Peyer's patch (tissue), 4 donors: Measurements from ENCODE around the gene TRAPPC2L.

ENCODE experiments used
- CTCF ChIP-seq, 6 experiments: fragments of 450-650 bp in 4 of 6; fragments of 200-600 bp in 2 of 6; sonication (generic) in 1 of 6; IDR thresholded peaks; one replicate each; pipeline ENCODE4 v1.5.1; 2017 to 2019; ENCODE audit warnings: antibody characterized with exemption in 6 of 6, mild to moderate bottlenecking in 3 of 6, moderate library complexity in 1 of 6
- POLR2A ChIP-seq, 2 donors: fragments of 450-650 bp; IDR thresholded peaks; one replicate each; pipeline ENCODE4 v1.5.1; 2017; ENCODE audit warnings: antibody characterized with exemption in 2 of 2, mild to moderate bottlenecking in 2 of 2, moderate library complexity in 2 of 2

GRCh38 chr16:88876942-88877526 is 20.1 kb downstream of the TRAPPC2L start:
- no peak for TF ChIP-seq CTCF (IDR thresholded peaks at IDR 0.05)
- no peak for TF ChIP-seq POLR2A (IDR thresholded peaks at IDR 0.05)
